NCI-H345 treated with DMSO at 0.1 percent for 48 hours (cell line): ENCODE measurements around the gene ELF1.

ENCODE experiments used
- DNase-seq: peaks from one replicate; lab custom pipeline; 2025; ENCODE audit not compliant: unreplicated experiment; lab: John Stamatoyannopoulos, UW

The ELF1 gene

GRCh38 chr13:41007744-41008128, 11.4 kb downstream of the ELF1 start:
- DNase-seq = no peak

DNA sequence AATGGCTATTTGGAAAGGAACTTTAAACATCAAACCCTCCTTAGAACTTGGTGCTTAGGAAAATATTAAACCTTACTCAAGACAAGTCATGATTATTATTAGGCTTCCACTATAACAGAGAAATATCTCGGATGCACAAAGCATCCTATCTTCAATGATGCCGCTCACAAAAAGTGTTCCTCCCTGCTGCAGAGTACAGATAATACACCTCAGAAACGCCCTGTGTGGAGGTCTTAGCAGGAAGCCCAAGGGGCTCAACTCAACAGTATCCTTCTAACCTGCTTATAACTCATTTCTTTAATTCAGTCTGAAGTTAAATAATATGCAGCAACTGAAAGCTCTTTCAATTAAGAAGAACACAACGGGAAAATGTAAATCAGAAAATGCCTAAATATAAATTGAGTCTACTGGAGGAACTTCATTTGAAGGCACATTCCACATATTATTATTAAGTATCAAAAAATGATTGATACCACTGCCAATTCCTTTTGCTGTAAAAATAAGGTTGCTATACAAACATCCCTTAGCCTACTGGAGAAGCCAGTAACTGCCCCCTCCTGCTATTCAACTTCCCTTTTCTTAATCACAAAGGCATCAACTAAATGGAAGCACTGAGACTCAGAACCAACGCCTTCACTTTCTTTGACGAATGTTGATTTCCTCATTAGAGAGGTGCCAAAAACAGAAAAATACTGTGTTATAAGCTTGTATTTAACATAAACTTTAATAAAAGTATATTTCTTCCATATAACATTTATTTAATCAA, 12.0 kb downstream of the ELF1 start:
- DNase-seq = no peak

DNA sequence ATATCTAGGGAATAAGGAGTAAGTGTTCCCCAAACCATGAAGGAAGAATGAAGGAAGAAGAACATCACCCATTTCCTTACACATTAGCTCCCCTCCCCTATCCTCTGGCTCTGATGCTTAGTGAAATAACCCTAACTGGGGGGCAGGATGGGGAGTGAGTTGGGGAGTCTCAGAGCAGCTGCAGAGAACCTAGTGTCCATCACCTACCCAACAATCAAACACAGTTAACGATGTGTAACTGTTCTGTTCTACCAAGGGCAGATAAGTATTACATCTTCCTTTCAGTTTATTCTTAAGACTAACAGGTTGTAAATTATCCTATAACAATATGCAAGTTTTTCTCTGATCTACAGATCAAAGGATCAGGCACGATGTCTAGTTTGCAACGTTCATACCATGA, 12.8 kb downstream of the ELF1 start:
- no peak for DNase-seq

DNA sequence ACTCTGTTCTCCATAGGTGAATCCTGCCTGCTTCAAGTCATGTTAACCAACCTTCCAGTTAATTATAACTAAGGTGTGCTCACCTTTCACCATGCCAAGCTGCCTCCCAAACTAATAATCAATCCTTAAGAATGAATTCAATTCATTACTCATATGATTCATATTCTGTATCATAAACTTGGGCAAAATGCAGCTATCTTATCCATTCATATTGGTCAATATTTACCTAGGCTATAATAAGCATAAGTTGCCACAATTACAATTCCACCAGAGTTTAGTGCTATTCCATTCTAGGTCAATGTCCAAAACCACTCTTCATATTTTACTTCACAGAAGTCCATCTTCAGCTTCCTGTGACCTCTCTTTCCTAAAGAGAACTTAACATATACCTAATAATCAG, 13.4 kb downstream of the ELF1 start:
- DNase-seq = no peak

GRCh38 chr13:41004875-41005693, 14.0 kb downstream of the ELF1 start:
- no peak for DNase-seq

DNA sequence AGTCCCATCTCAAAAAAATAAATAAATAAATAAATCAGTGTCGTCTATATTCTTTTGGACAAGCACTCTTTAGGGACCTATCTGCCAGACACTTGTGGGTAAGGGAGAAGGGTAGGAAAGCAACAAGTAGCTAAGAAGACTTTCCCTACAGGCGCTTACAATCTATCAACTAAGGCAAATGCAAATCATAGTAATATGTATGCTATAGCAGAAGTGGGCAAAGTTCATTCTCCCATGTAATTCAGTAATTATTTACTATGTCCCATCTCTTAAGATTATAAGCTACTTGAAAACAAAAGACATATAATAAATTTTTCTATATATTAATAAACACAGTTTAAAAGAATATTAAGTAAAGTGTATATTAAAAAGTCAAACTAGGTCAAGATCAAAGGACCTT, 16.5 kb downstream of the ELF1 start:
- DNase-seq = no peak

GRCh38 chr13:41001695-41002094, 17.4 kb downstream of the ELF1 start:
- DNase-seq = no peak

- DNase-seq = no peak
These were observed 19.7 kb downstream of the ELF1 start for GRCh38 chr13:40999416-40999815.

GRCh38 chr13:40996426-40997092, 22.6 kb downstream of the ELF1 start:
- DNase-seq = no peak

DNA sequence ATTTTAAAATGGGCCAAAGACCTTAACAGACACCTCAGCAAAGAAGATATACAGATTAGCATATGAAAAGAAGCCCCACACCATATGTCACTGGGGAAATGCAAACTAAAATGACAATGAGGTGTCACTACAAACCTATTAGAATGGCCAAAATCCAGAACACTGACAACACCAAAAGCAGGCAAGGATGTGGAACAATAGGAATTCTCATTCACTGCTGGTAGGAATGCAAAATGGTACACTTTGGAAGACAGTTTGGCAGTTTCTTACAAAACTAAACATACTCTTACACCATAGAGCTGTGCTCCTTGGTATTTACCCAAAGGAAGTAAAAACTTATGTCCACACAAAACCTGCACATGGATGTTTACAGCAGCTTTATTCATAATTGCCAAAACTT, 23.1 kb downstream of the ELF1 start:
- DNase-seq = no peak

GRCh38 chr13:40994581-40995230, 24.4 kb downstream of the ELF1 start:
- DNase-seq = no peak

DNA sequence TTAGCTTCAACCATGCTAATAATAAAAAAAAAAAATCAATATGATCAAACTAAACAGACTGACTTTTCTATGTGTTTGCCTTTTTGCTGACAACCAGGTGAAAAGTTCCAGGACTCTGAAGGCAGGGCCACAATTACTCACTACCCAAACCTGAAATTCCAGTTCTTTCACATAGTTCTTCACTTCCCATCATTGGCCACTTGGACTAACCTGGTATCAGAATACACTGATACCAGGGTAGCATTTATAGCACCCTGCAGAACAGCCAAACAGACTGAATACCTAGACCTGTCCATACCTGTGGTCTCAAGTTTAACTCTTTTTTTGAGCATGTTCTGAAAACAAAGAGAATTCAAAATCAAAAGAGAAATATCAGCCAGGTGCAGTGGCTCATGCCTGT, 25.1 kb downstream of the ELF1 start:
- DNase-seq = peak; percentile 68

DNA sequence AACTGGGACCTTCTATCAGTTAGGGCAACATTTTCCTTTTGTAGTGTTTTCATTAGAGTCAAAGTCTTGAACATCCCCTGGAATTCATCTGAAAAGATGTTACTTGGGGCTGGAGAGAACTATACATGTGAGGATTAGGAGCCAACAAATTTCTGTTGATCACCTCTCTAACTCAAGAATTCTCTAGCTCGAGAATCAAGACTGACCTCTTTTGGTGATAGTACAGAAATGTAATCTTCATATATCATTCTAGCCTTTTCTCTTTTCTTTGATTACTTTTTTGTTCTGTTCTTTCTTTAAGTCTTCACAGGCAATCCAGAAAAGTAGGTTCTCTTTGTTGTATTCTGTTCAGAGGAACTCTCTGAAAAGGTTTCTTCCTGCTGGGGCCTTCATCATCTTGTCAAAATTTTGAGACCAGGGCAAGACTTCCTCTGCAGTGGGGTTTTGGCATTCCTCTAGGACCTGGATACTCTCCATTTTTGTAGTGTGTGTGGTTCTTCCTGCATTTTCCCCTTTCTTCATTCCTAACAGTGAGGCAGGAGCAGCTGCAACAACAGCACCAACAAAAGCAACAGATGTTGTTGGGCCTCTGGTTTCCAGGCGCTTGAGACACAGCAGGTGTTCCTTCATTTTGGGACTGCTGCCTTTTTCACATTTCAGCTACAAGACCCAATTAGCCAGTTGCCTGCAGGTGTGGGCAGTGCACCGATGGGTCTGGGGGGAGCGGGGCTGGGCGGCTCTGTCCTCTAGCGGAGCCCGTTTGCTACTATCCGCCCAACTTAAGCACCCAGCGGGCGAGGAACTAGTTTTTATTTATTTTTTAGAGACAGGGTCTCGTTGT, 26.2 kb downstream of the ELF1 start:
- peak; percentile 19 for DNase-seq

GRCh38 chr13:40987606-40988280, 31.4 kb downstream of the ELF1 start:
- no peak for DNase-seq

DNA sequence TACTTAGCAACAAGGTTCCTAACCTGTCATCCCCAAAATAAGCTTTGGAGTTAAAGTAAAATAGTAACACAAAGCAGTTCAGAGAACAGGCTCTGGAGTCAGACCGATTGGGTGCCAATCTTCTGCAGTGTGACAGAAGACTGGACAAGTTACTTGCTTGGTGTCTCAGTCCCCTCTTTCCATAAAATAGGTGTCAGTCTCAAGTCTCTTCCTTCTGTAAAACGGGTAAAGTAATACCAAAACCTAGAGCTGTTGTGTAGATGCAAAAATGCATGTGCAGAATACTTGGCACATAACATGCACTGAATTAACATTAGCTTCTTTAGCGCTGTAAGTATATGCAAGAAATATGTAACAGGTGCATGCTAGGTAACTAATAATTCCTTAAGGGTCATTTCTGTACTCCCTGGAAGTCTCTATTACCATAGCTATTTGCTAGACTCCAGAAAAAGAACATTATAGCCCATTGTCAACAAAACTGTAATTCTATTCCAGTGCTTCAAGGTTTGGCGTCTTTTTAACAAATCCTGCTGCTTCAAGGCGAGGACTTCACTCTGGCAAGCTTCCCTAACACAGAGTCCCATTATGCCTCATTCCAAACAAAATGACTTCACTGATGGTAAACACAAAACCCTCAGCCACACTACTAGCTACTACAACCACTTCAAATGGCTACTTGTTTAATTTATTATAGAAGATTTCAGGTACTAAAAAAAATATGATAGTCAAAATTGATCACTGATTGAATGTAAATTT, 32.8 kb downstream of the ELF1 start:
- no peak for DNase-seq

- DNase-seq = no peak
These were observed 33.6 kb downstream of the ELF1 start for GRCh38 chr13:40985381-40986100.

DNA sequence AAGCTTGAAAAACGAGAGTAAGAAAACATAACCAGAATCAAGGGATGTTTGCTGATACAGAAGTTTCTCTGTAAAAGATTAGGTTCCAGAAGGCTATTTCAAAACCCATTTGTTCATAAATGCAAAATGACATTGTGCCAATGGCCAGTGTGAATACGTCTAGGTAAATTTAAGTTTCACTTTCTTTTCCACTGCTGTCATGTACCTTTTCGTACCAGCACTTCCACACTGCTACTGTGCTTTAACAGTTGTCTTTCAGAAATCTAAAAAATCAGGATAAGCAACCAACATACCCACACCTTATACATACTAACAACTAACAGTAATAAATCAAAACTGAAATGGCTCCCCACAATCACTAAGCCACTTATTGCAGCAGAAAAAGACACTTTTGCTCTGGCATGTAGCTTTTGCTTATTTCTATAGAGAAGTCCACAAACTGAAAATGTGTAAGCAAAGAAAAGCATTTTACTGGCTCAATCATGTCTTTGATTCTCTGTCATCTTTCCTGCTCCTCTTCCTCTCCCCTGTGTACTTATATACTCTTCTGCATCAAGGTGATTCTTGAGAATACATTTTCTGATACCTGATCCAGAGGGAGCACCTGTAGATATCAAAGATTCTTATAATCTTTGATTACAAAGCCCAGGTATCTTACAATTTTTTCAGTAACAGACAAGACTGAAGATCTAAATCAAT, 34.3 kb downstream of the ELF1 start:
- no peak for DNase-seq
